ENCODE measurements around the gene ADAMTSL4. TPM values are rescaled to one million over a fixed set of nuclear protein-coding genes. Genes with fewer than 3 reads are reported as not detected.
A peak's percentile ranks its signal among the peaks of the same experiment; 100 is the strongest.

ADAMTSL4 gene
- total RNA-seq, 2 experiments from 2014 or later: 0.11 to 0.30 TPM

GRCh38 chr1:150552911-150553289 is 3.7 kb downstream of the ADAMTSL4 start:
- ATAC-seq (ENCODE audit: low read depth) (no peak), DNase-seq (no peak)
- Mint-ChIP-seq H3K36me3 (no peaks in the 10 kb centered on the region), H3K9me3 (no peaks in the 10 kb centered on the region), H3K27ac (peak overlapping the region; percentile 64), H3K27me3 (peaks cover 22% of the 10 kb centered on the region), H3K4me1 (peaks cover 16% of the 10 kb centered on the region), H3K4me3 (no peak overlapping the region)
- POLR2A ChIA-PET: interaction anchor here (2.4 kb wide), 1 partner anchor 8 kb away, joined by 22 read pairs; no protein-coding TSS in a partner anchor

DNA sequence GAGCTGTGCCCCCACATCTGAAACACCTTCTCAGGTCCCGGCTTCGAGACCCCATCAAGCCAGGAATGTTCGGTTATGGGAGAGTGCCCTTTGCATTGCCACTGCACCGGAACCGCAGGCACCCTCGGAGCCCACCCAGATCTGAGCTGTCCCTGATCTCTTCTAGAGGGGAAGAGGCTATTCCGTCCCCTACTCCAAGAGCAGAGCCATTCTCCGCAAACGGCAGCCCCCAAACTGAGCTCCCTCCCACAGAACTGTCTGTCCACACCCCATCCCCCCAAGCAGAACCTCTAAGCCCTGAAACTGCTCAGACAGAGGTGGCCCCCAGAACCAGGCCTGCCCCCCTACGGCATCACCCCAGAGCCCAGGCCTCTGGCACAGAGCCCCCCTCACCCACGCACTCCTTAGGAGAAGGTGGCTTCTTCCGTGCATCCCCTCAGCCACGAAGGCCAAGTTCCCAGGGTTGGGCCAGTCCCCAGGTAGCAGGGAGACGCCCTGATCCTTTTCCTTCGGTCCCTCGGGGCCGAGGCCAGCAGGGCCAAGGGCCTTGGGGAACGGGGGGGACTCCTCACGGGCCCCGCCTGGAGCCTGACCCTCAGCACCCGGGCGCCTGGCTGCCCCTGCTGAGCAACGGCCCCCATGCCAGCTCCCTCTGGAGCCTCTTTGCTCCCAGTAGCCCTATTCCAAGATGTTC is 4.3 kb downstream of the ADAMTSL4 start:
- H3K27ac Mint-ChIP-seq: no peak overlapping the region
- peaks cover 18% of the 10 kb centered on the region for H3K27me3 Mint-ChIP-seq
- no peak overlapping the region for H3K4me3 Mint-ChIP-seq
- no peak for ATAC-seq (ENCODE audit: low read depth)
- peaks cover 14% of the 10 kb centered on the region for H3K4me1 Mint-ChIP-seq
- no peaks in the 10 kb centered on the region for H3K36me3 Mint-ChIP-seq
- POLR2A ChIA-PET: interaction anchor here (0.8 kb wide), 1 partner anchor 76 kb away, joined by 3 read pairs; the partner anchor contains the start of gene ENSA
- H3K9me3 Mint-ChIP-seq: no peaks in the 10 kb centered on the region
- no peak for DNase-seq

DNA sequence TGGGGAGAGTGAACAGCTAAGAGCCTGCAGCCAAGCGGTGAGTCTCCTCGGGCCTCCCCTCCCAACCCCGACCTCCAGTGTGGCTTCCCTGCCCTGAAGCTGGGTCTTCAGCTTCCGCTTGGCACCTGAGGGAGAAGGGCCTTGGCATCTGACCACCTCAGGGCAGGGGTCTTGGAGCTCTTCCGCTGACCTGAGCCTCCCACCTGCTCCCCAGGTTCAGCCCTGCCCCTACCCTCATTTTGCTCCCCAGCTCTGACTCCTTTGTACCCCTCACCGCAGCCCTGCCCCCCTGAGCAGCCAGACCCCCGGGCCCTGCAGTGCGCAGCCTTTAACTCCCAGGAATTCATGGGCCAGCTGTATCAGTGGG is 4.9 kb downstream of the ADAMTSL4 start:
- Mint-ChIP-seq H3K36me3 (no peaks in the 10 kb centered on the region), H3K4me1 (peaks cover 14% of the 10 kb centered on the region), H3K4me3 (no peak overlapping the region), H3K27ac (no peak overlapping the region), H3K9me3 (no peaks in the 10 kb centered on the region), H3K27me3 (peaks cover 18% of the 10 kb centered on the region)
- POLR2A ChIA-PET: interaction anchor here (0.8 kb wide), 1 partner anchor 75 kb away, joined by 3 read pairs; the partner anchor contains the start of gene ENSA
- DNase-seq: no peak
- no peak for ATAC-seq (ENCODE audit: low read depth)

DNA sequence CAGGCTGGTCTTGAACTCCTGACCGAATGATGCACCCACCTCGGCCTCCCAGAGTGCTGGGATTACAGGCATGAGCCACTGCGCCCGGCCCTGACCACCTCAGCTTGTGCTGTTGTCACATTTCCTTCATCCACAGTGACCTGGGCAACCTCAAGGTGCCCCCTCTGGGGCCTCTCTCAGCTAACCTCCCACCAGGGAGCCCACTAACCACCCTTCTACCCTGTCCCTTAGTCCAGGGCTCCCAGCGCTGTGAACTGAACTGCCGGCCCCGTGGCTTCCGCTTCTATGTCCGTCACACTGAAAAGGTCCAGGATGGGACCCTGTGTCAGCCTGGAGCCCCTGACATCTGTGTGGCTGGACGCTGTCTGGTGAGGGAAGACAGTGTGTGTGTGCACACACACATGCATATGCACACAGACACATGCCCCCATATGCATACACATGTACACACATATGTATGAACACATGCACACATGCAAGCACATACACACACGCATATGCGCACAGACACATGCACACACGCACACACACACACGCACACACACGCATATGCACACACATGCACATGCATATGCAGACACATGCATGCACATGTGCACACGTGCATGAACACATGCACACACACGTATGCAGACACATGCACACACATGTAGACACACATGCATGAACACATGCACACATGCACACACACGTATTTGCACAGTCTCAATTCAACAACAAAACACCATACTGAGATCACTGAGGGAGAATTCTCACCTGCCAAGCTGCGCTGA is 6.2 kb downstream of the ADAMTSL4 start:
- ATAC-seq (ENCODE audit: low read depth): no peak
- no peak for DNase-seq
- no peaks in the 10 kb centered on the region for H3K9me3 Mint-ChIP-seq
- no peak overlapping the region for H3K4me3 Mint-ChIP-seq
- peaks cover 15% of the 10 kb centered on the region for H3K4me1 Mint-ChIP-seq
- POLR2A ChIA-PET: no interaction called here
- no peak overlapping the region for H3K27ac Mint-ChIP-seq
- H3K27me3 Mint-ChIP-seq: peaks cover 12% of the 10 kb centered on the region
- H3K36me3 Mint-ChIP-seq: no peaks in the 10 kb centered on the region

- peaks cover 8% of the 10 kb centered on the region for H3K27me3 Mint-ChIP-seq
- DNase-seq (no peak), ATAC-seq (ENCODE audit: low read depth) (no peak)
- no peaks in the 10 kb centered on the region for H3K36me3 Mint-ChIP-seq
- no peak overlapping the region for H3K4me3 Mint-ChIP-seq
- POLR2A ChIA-PET: interaction anchor here (0.7 to 1.3 kb wide), 2 partner anchors 11 to 15 kb away, joined by 3 to 4 read pairs; no protein-coding TSS in a partner anchor
- H3K4me1 Mint-ChIP-seq: peaks cover 18% of the 10 kb centered on the region
- H3K27ac Mint-ChIP-seq: peak overlapping the region; percentile 58
- H3K9me3 Mint-ChIP-seq: no peaks in the 10 kb centered on the region
Observed at GRCh38 chr1:150555971-150556865, 7.0 kb downstream of the ADAMTSL4 start.

DNA sequence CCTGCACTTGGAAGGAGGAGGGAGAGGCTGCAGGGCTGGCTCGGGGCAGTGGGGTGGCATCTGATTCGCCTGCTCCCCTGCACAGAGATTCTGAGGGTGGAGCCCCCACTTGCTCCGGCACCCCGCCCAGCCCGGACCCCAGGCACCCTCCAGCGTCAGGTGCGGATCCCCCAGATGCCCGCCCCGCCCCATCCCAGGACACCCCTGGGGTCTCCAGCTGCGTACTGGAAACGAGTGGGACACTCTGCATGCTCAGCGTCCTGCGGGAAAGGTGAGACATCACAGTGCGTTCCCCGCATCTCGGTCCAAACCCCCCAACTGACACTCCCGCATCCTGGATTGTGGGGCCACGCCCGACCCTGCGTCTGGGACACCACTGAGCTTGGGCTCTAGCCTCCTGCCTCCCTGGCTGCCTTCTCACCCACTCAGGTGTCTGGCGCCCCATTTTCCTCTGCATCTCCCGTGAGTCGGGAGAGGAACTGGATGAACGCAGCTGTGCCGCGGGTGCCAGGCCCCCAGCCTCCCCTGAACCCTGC is 7.9 kb downstream of the ADAMTSL4 start:
- H3K4me3 Mint-ChIP-seq: no peak overlapping the region
- H3K27ac Mint-ChIP-seq: no peak overlapping the region
- H3K27me3 Mint-ChIP-seq: peaks cover 2% of the 10 kb centered on the region
- no peaks in the 10 kb centered on the region for H3K36me3 Mint-ChIP-seq
- H3K9me3 Mint-ChIP-seq: no peaks in the 10 kb centered on the region
- DNase-seq: no peak
- POLR2A ChIA-PET: interaction anchor here (0.7 to 1.3 kb wide), 2 partner anchors 10 to 14 kb away, joined by 3 to 4 read pairs; no protein-coding TSS in a partner anchor
- ATAC-seq (ENCODE audit: low read depth): no peak
- H3K4me1 Mint-ChIP-seq: peaks cover 18% of the 10 kb centered on the region

DNA sequence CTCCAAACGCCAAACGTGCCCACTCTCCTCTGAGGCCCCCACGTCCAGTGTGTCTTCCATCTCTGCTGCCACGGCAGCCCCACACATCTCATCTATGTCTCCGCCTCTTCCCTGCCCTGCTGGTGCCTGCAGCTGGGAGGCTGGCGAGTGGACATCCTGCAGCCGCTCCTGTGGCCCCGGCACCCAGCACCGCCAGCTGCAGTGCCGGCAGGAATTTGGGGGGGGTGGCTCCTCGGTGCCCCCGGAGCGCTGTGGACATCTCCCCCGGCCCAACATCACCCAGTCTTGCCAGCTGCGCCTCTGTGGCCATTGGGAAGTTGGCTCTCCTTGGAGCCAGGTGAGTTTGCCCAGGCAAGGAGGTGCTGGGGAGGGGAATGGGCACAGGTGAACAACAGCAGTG is 8.6 kb downstream of the ADAMTSL4 start:
- peaks cover 2% of the 10 kb centered on the region for H3K36me3 Mint-ChIP-seq
- H3K27ac Mint-ChIP-seq: no peak overlapping the region
- POLR2A ChIA-PET: interaction anchor here (13.9 kb wide), 1 partner anchor 18 kb away, joined by 1003 read pairs; the partner anchor contains the start of gene MCL1
- H3K27me3 Mint-ChIP-seq: no peaks in the 10 kb centered on the region
- no peaks in the 10 kb centered on the region for H3K9me3 Mint-ChIP-seq
- H3K4me3 Mint-ChIP-seq: no peak overlapping the region
- ATAC-seq (ENCODE audit: low read depth): no peak
- H3K4me1 Mint-ChIP-seq: peaks cover 16% of the 10 kb centered on the region
- no peak for DNase-seq

DNA sequence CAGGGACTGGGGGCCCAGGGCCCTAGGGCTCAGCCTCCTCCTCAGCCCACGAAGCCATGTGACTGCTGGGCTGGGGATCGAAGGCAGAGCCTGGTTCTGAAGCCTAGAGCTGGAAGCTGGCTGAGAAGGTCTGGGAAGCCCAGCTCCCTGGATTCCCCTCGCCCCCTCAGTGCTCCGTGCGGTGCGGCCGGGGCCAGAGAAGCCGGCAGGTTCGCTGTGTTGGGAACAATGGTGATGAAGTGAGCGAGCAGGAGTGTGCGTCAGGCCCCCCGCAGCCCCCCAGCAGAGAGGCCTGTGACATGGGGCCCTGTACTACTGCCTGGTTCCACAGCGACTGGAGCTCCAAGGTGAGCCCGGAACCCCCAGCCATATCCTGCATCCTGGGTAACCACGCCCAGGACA is 9.1 kb downstream of the ADAMTSL4 start:
- POLR2A ChIA-PET: interaction anchor here (13.9 kb wide), 1 partner anchor 17 kb away, joined by 1003 read pairs; the partner anchor contains the start of gene MCL1
- ATAC-seq (ENCODE audit: low read depth): no peak

DNA sequence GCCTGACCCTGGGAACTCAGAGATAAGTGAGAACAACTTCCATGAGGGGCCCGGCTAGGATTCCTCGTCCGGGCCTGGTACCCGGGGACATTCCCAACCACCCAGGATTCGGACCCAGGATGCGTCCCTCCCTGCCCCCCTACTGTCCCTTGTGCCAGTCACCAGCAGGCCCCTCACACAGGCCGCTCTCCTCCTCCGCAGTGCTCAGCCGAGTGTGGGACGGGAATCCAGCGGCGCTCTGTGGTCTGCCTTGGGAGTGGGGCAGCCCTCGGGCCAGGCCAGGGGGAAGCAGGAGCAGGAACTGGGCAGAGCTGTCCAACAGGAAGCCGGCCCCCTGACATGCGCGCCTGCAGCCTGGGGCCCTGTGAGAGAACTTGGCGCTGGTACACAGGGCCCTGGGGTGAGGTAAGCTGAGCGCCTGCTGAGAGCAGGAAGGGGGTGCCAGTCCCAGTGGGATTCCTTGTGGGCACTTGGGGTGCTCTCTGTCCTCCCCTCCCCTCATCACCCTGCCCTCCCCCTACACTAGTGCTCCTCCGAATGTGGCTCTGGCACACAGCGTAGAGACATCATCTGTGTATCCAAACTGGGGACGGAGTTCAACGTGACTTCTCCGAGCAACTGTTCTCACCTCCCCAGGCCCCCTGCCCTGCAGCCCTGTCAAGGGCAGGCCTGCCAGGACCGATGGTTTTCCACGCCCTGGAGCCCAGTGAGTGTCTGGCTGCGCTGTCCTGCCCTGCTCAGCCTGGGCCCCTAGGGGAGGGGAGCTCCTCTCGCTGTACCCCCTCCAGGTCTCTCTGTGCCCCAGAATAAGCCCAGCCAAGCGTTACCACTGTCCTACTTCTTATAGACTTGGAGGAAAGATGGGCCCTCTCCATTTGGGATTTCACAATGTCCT is 9.8 kb downstream of the ADAMTSL4 start:
- peaks cover 28% of the 10 kb centered on the region for H3K4me1 Mint-ChIP-seq
- peaks cover 2% of the 10 kb centered on the region for H3K36me3 Mint-ChIP-seq
- POLR2A ChIA-PET: interaction anchor here (1.0 to 13.9 kb wide), 6 partner anchors 7 to 71 kb away, joined by 3 to 1003 read pairs (median 46); partner anchors contain the start of genes ENSA, MCL1 and TARS2
- no peak overlapping the region for H3K4me3 Mint-ChIP-seq
- ATAC-seq (ENCODE audit: low read depth) (no peak), DNase-seq (no peak)
- H3K9me3 Mint-ChIP-seq: no peaks in the 10 kb centered on the region
- H3K27ac Mint-ChIP-seq: peak overlapping the region; percentile 12
- H3K27me3 Mint-ChIP-seq: no peaks in the 10 kb centered on the region

More for the DNA sequence above, 9.1 kb downstream of the ADAMTSL4 start:
- peaks cover 21% of the 10 kb centered on the region for H3K4me1 Mint-ChIP-seq
- H3K27me3 Mint-ChIP-seq: no peaks in the 10 kb centered on the region
- H3K27ac Mint-ChIP-seq: no peak overlapping the region
- no peaks in the 10 kb centered on the region for H3K9me3 Mint-ChIP-seq
- H3K36me3 Mint-ChIP-seq: peaks cover 2% of the 10 kb centered on the region
- DNase-seq: no peak
- H3K4me3 Mint-ChIP-seq: no peak overlapping the region

GRCh38 chr1:150559656-150560010 is 10.4 kb downstream of the ADAMTSL4 start:
- Mint-ChIP-seq H3K4me3 (no peak overlapping the region), H3K9me3 (no peaks in the 10 kb centered on the region), H3K4me1 (peaks cover 32% of the 10 kb centered on the region), H3K27me3 (no peaks in the 10 kb centered on the region), H3K36me3 (peaks cover 2% of the 10 kb centered on the region), H3K27ac (no peak overlapping the region)
- DNase-seq (no peak), ATAC-seq (ENCODE audit: low read depth) (no peak)
- POLR2A ChIA-PET: interaction anchor here (0.6 to 13.9 kb wide), 7 partner anchors 8 to 98 kb away, joined by 3 to 1003 read pairs (median 22); partner anchors contain the start of genes ENSA, MCL1 and TARS2

DNA sequence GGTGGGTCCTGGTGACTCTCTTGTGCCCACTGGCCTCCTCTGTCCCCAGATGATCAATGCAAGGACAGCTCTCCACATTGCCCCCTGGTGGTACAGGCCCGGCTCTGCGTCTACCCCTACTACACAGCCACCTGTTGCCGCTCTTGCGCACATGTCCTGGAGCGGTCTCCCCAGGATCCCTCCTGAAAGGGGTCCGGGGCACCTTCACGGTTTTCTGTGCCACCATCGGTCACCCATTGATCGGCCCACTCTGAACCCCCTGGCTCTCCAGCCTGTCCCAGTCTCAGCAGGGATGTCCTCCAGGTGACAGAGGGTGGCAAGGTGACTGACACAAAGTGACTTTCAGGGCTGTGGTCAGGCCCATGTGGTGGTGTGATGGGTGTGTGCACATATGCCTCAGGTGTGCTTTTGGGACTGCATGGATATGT is 10.8 kb downstream of the ADAMTSL4 start:
- H3K27me3 Mint-ChIP-seq: no peaks in the 10 kb centered on the region
- peaks cover 36% of the 10 kb centered on the region for H3K4me1 Mint-ChIP-seq
- DNase-seq: peak; percentile 77
- H3K27ac Mint-ChIP-seq: peak overlapping the region; percentile 67
- H3K36me3 Mint-ChIP-seq: peaks cover 2% of the 10 kb centered on the region
- ATAC-seq (ENCODE audit: low read depth): peak; percentile 13
- POLR2A ChIA-PET: interaction anchor here (0.6 to 13.9 kb wide), 9 partner anchors 8 to 98 kb away, joined by 3 to 1003 read pairs (median 22); partner anchors contain the start of genes ENSA, MCL1 and TARS2
- peak overlapping the region; percentile 97 for H3K4me3 Mint-ChIP-seq
- H3K9me3 Mint-ChIP-seq: no peaks in the 10 kb centered on the region
